ENCODE measurements around the gene IQUB.
A peak's percentile ranks its signal among the peaks of the same experiment; 100 is the strongest.

The IQUB gene

GRCh38 chr7:123494193-123494796 lies 40.1 kb downstream of the IQUB start:
- Histone ChIP-seq H3K9me3 (ENCODE audit: insufficient read depth, low read depth, low read length) (no peaks in the 10 kb centered on the region), H3K4me3 (ENCODE audit: low read length, poor library complexity, severe bottlenecking) (peak overlapping the region; percentile 48), H3K4me1 (ENCODE audit: insufficient read depth, low read length, poor library complexity, severe bottlenecking) (no peaks in the 10 kb centered on the region), H3K4me2 (ENCODE audit: low read depth, low read length, poor library complexity, severe bottlenecking) (peak overlapping the region; percentile 62), H3F3A (ENCODE audit: low read depth) (no peaks in the 10 kb centered on the region), H4K20me1 (ENCODE audit: insufficient read depth, low read length, poor library complexity, severe bottlenecking) (no peaks in the 10 kb centered on the region), H3K79me2 (ENCODE audit: insufficient read depth, low read length) (no peaks in the 10 kb centered on the region), H3K9ac (ENCODE audit: low read depth, low read length, poor library complexity, severe bottlenecking) (peak overlapping the region; percentile 49), H3K9me2 (replicated peaks; ENCODE audit: low read depth, low read length) (no peaks in the 10 kb centered on the region), H2AFZ (ENCODE audit: low read length) (peak overlapping the region; percentile 81; the same call in 1 of the 2 replicates), H3K27me3 (ENCODE audit: insufficient read depth, low read length, poor library complexity, severe bottlenecking) (no peaks in the 10 kb centered on the region), H3K36me3 (ENCODE audit: insufficient read depth, low read length) (no peaks in the 10 kb centered on the region)
- TF ChIP-seq, protein P1, sequence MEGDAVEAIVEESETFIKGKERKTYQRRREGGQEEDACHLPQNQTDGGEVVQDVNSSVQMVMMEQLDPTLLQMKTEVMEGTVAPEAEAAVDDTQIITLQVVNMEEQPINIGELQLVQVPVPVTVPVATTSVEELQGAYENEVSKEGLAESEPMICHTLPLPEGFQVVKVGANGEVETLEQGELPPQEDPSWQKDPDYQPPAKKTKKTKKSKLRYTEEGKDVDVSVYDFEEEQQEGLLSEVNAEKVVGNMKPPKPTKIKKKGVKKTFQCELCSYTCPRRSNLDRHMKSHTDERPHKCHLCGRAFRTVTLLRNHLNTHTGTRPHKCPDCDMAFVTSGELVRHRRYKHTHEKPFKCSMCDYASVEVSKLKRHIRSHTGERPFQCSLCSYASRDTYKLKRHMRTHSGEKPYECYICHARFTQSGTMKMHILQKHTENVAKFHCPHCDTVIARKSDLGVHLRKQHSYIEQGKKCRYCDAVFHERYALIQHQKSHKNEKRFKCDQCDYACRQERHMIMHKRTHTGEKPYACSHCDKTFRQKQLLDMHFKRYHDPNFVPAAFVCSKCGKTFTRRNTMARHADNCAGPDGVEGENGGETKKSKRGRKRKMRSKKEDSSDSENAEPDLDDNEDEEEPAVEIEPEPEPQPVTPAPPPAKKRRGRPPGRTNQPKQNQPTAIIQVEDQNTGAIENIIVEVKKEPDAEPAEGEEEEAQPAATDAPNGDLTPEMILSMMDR (conservative IDR thresholded peaks at IDR 0.05; ENCODE audit: low read length): peak; percentile 77
- no peak for TF ChIP-seq EZH2phosphoT487 (IDR thresholded peaks at IDR 0.05; ENCODE audit: borderline replicate concordance)

DNA sequence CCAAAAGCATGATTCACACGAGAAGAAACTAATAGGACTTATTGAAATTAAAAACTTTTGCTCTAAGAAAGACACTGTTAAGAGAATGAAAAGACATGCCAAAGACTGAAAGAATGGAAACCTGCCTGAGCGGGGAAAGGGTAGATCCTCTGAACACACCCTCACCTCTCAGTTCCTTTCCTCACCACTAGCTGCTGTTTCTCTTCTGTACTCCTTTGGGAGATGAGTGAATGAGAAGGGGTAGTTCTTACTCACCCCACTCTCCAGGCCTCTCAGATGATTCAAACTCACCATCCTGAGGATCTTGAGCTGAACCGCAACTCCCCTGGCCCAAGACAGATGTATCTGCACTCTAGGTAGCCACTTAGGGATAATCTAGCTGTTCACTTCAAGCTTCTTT lies 41.9 kb downstream of the IQUB start:
- Histone ChIP-seq H3K4me3 (ENCODE audit: low read length, poor library complexity, severe bottlenecking) (no peak overlapping the region), H3K36me3 (ENCODE audit: insufficient read depth, low read length) (no peaks in the 10 kb centered on the region), H3K27me3 (ENCODE audit: insufficient read depth, low read length, poor library complexity, severe bottlenecking) (no peaks in the 10 kb centered on the region), H3K9me2 (replicated peaks; ENCODE audit: low read depth, low read length) (no peaks in the 10 kb centered on the region), H3F3A (ENCODE audit: low read depth) (no peaks in the 10 kb centered on the region), H2AFZ (ENCODE audit: low read length) (no peak overlapping the region), H3K79me2 (ENCODE audit: insufficient read depth, low read length) (no peaks in the 10 kb centered on the region), H4K20me1 (ENCODE audit: insufficient read depth, low read length, poor library complexity, severe bottlenecking) (no peaks in the 10 kb centered on the region), H3K9ac (ENCODE audit: low read depth, low read length, poor library complexity, severe bottlenecking) (no peak overlapping the region), H3K4me1 (ENCODE audit: insufficient read depth, low read length, poor library complexity, severe bottlenecking) (no peaks in the 10 kb centered on the region), H3K9me3 (ENCODE audit: insufficient read depth, low read depth, low read length) (no peaks in the 10 kb centered on the region), H3K4me2 (ENCODE audit: low read depth, low read length, poor library complexity, severe bottlenecking) (no peak overlapping the region)
- no peak for TF ChIP-seq EZH2phosphoT487 (IDR thresholded peaks at IDR 0.05; ENCODE audit: borderline replicate concordance)
- TF ChIP-seq, protein P1 (conservative IDR thresholded peaks at IDR 0.05; ENCODE audit: low read length): no peak; the same call in 1 of the 2 replicates

- H3K4me2 ChIP-seq (ENCODE audit: low read depth, low read length, poor library complexity, severe bottlenecking): no peak overlapping the region
- no peaks in the 10 kb centered on the region for H3K36me3 ChIP-seq (ENCODE audit: insufficient read depth, low read length)
- H3K4me3 ChIP-seq (ENCODE audit: low read length, poor library complexity, severe bottlenecking): no peak overlapping the region
- no peak overlapping the region for H2AFZ ChIP-seq (ENCODE audit: low read length)
- no peaks in the 10 kb centered on the region for H3K79me2 ChIP-seq (ENCODE audit: insufficient read depth, low read length)
- H3K9ac ChIP-seq (ENCODE audit: low read depth, low read length, poor library complexity, severe bottlenecking): no peak overlapping the region
- TF ChIP-seq EZH2phosphoT487 (IDR thresholded peaks at IDR 0.05; ENCODE audit: borderline replicate concordance): no peak
- TF ChIP-seq, protein P1 (conservative IDR thresholded peaks at IDR 0.05; ENCODE audit: low read length): no peak
- H3K4me1 ChIP-seq (ENCODE audit: insufficient read depth, low read length, poor library complexity, severe bottlenecking): no peaks in the 10 kb centered on the region
- no peaks in the 10 kb centered on the region for H4K20me1 ChIP-seq (ENCODE audit: insufficient read depth, low read length, poor library complexity, severe bottlenecking)
- H3K9me2 ChIP-seq (replicated peaks; ENCODE audit: low read depth, low read length): no peaks in the 10 kb centered on the region; the same call in 1 of the 2 replicates
- H3F3A ChIP-seq (ENCODE audit: low read depth): no peaks in the 10 kb centered on the region
- no peaks in the 10 kb centered on the region for H3K9me3 ChIP-seq (ENCODE audit: insufficient read depth, low read depth, low read length)
- H3K27me3 ChIP-seq (ENCODE audit: insufficient read depth, low read length, poor library complexity, severe bottlenecking): no peaks in the 10 kb centered on the region
These were observed 48.7 kb downstream of the IQUB start for GRCh38 chr7:123485721-123486120.
